ENCODE measurements around the gene PTPRN2.

Gene PTPRN2

GRCh38 chr7:158400601-158401225 is 186.9 kb downstream of the PTPRN2 start:
- no peak for DNase-seq (ENCODE audit: low read depth)
- TF ChIP-seq, protein P1, sequence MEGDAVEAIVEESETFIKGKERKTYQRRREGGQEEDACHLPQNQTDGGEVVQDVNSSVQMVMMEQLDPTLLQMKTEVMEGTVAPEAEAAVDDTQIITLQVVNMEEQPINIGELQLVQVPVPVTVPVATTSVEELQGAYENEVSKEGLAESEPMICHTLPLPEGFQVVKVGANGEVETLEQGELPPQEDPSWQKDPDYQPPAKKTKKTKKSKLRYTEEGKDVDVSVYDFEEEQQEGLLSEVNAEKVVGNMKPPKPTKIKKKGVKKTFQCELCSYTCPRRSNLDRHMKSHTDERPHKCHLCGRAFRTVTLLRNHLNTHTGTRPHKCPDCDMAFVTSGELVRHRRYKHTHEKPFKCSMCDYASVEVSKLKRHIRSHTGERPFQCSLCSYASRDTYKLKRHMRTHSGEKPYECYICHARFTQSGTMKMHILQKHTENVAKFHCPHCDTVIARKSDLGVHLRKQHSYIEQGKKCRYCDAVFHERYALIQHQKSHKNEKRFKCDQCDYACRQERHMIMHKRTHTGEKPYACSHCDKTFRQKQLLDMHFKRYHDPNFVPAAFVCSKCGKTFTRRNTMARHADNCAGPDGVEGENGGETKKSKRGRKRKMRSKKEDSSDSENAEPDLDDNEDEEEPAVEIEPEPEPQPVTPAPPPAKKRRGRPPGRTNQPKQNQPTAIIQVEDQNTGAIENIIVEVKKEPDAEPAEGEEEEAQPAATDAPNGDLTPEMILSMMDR (conservative IDR thresholded peaks at IDR 0.05; ENCODE audit: low read depth, low read length): no peak

DNA sequence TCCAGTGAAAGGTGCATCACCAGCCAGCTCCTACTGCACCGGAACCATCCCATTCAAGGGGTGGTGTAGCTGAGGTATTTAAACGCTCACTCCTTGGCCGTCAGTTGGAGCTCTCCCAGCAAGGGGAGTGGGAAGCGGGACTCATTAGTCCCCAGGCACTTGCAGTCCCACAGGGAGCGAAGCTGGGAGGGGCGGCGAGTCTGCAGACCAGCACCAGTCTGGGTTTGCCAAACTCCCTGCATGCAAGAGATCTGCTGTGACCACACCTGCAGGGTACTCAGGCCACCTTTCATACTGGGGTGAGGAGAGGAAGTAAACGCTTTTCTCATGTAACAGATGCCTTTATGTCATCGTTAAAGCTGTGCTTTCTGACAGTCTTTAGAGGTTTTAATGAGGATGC is 187.9 kb downstream of the PTPRN2 start:
- H3K4me3 ChIP-seq (ENCODE audit: low read depth, low read length): no peak overlapping the region
- TF ChIP-seq, protein P1 (conservative IDR thresholded peaks at IDR 0.05; ENCODE audit: low read depth, low read length): no peak
- no peak for DNase-seq (ENCODE audit: low read depth)

More at GRCh38 chr7:158400601-158401225, 186.9 kb downstream of the PTPRN2 start:
- no peak overlapping the region for H3K4me3 ChIP-seq (ENCODE audit: low read depth, low read length)

GRCh38 chr7:158398750-158399149 is 188.9 kb downstream of the PTPRN2 start:
- TF ChIP-seq, protein P1 (conservative IDR thresholded peaks at IDR 0.05; ENCODE audit: low read depth, low read length): no peak
- no peak overlapping the region for H3K4me3 ChIP-seq (ENCODE audit: low read depth, low read length)
- DNase-seq (ENCODE audit: low read depth): no peak

DNA sequence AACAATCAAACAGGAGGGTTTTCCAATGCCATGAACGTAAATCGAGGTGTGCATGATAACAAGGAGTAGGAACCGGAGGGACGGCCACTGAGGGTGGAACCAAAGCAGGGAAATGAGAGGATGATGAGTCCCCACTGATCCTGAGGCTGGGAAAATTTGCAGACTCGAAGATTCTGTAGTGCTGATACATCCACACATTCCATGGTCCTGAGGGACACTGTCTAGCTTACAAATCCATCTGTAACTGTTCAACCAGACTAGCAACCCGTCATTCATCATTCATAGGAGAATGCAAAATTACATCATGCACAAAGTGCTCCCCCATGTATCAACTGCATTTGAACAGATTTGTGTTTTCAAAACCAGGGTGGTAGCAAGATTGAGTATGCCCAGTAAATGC is 189.7 kb downstream of the PTPRN2 start:
- DNase-seq (ENCODE audit: low read depth): no peak
- no peak overlapping the region for H3K4me3 ChIP-seq (ENCODE audit: low read depth, low read length)
- TF ChIP-seq, protein P1 (conservative IDR thresholded peaks at IDR 0.05; ENCODE audit: low read depth, low read length): no peak

- TF ChIP-seq, protein P1 (conservative IDR thresholded peaks at IDR 0.05; ENCODE audit: low read depth, low read length): no peak
- DNase-seq (ENCODE audit: low read depth): peak; percentile 19
- H3K4me3 ChIP-seq (ENCODE audit: low read depth, low read length): no peak overlapping the region
Observed at GRCh38 chr7:158396982-158397862, 190.4 kb downstream of the PTPRN2 start.

DNA sequence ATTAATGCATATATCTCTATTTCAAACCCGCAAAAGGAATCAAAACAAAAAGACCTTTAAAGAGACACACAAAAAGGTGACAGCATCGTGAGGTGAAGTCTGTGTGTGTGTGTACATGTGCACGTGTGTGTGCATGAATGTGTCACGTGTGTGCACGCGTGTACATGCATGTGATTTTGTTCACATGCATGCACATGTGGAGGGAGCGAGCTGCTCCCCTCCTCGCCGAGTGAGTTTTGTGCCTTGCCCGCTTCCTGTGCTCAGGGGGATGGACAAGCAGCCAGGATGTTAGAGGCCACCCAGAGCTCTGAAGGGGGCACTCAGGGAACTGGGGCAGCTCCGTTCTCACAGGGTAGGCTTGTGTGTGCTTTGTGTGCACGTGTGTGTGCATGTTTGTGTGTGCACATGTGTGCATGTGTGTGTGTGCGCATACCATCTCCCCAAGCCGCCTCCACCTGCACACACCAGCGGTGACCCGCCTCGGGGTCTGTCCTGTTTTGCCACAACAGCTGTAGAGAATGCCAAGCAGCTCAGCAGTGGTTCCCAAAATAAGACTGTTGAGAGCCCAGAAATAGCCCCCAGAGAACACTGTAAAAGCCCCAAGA is 191.2 kb downstream of the PTPRN2 start:
- TF ChIP-seq, protein P1 (conservative IDR thresholded peaks at IDR 0.05; ENCODE audit: low read depth, low read length): no peak
- H3K4me3 ChIP-seq (ENCODE audit: low read depth, low read length): no peak overlapping the region
- no peak for DNase-seq (ENCODE audit: low read depth)

All from choroid plexus epithelial cell (primary cell).